GM15510 (cell line): ENCODE results near the gene AHSA1.

Experiments
- POLR2A ChIP-seq: IDR thresholded peaks from 3 replicates; pipeline ENCODE4 v1.6.1; 2011; ENCODE audit warnings: borderline replicate concordance; ENCODE audit not compliant: insufficient read length; ENCODE audit errors: extremely low read depth

Gene AHSA1

GRCh38 chr14:77498120-77498979 lies 40.5 kb downstream of the AHSA1 start, which contains the start of gene ISM2:
Gene ISM2, minus strand, starts transcription at chr14:77498816. Its CDS starts 23 bp downstream, at chr14:77498793.
- no peak for TF ChIP-seq POLR2A

GRCh38 chr14:77498984-77499527 lies 41.2 kb downstream of the AHSA1 start:
- TF ChIP-seq POLR2A: no peak

- TF ChIP-seq POLR2A: no peak
Observed at GRCh38 chr14:77502109-77502782, 44.4 kb downstream of the AHSA1 start.

GRCh38 chr14:77503138-77503537 lies 45.2 kb downstream of the AHSA1 start:
- no peak for TF ChIP-seq POLR2A

- TF ChIP-seq POLR2A: no peak
Observed at GRCh38 chr14:77505031-77505430, 47.1 kb downstream of the AHSA1 start.

- no peak for TF ChIP-seq POLR2A
Observed at GRCh38 chr14:77507762-77508161, 49.9 kb downstream of the AHSA1 start.

GRCh38 chr14:77508249-77508648 lies 50.4 kb downstream of the AHSA1 start:
- no peak for TF ChIP-seq POLR2A

- TF ChIP-seq POLR2A: no peak
Observed at GRCh38 chr14:77508876-77509275, 51.0 kb downstream of the AHSA1 start.

GRCh38 chr14:77509366-77509765 lies 51.5 kb downstream of the AHSA1 start:
- no peak for TF ChIP-seq POLR2A

- TF ChIP-seq POLR2A: no peak
Observed at GRCh38 chr14:77511486-77512162, 53.7 kb downstream of the AHSA1 start.

- no peak for TF ChIP-seq POLR2A
Observed at GRCh38 chr14:77516126-77516525, 58.2 kb downstream of the AHSA1 start.
